IPS-20b (cell line): ENCODE results near the gene CCNYL1.
A peak's percentile ranks its signal among the peaks of the same experiment; 100 is the strongest.
"Not testable (repeated sequence)": the region's sequence is repeated elsewhere in the genome, so short reads cannot be mapped to it uniquely, and the experiment has no call there.

Experiments used
- H3K27ac ChIP-seq: one replicate; pipeline ENCODE4 v1.5.1; 2013; ENCODE audit warnings: low read length
- H3K27me3 ChIP-seq: 2 replicates; pipeline ENCODE4 v1.6.1; 2013; ENCODE audit warnings: mild to moderate bottlenecking, low read length, inconsistent platforms; ENCODE audit not compliant: insufficient read depth
- H3K36me3 ChIP-seq: 2 replicates; pipeline ENCODE4 v1.6.1; 2013; ENCODE audit warnings: low read depth, mild to moderate bottlenecking, inconsistent platforms, low read length, moderate library complexity; ENCODE audit not compliant: insufficient read depth
- H3K4me1 ChIP-seq: 2 replicates; pipeline ENCODE4 v1.6.1; 2013; ENCODE audit warnings: mild to moderate bottlenecking, control low read depth, inconsistent platforms, low read length, moderate library complexity; ENCODE audit not compliant: insufficient read depth
- H3K4me3 ChIP-seq: 2 replicates; pipeline ENCODE4 v1.5.1; 2013; ENCODE audit warnings: mild to moderate bottlenecking, low read length, inconsistent platforms
- H3K9ac ChIP-seq: 2 replicates; pipeline ENCODE4 v1.6.1; 2013; ENCODE audit warnings: low read depth, mild to moderate bottlenecking, inconsistent platforms, low read length, moderate library complexity
- H3K9me3 ChIP-seq: 2 replicates; pipeline ENCODE4 v1.6.1; 2013; ENCODE audit warnings: mild to moderate bottlenecking, low read depth, low read length, inconsistent platforms; ENCODE audit not compliant: insufficient read depth

Gene CCNYL1

GRCh38 chr2:207760453-207760852, 49.0 kb downstream of the CCNYL1 start:
- Histone ChIP-seq H3K27ac (no peak overlapping the region), H3K9me3 (no peaks in the 10 kb centered on the region), H3K4me1 (peaks cover 34% of the 10 kb centered on the region), H3K4me3 (no peak overlapping the region), H3K27me3 (no peaks in the 10 kb centered on the region; the same call in 1 of the 2 replicates), H3K36me3 (peaks cover 63% of the 10 kb centered on the region), H3K9ac (no peak overlapping the region)

- not testable (repeated sequence) for H3K9me3 ChIP-seq, H3K27me3 ChIP-seq, H3K4me3 ChIP-seq, H3K9ac ChIP-seq, H3K27ac ChIP-seq
- Histone ChIP-seq H3K4me1 (peaks cover 38% of the 10 kb centered on the region), H3K36me3 (peaks cover 66% of the 10 kb centered on the region)
Observed at GRCh38 chr2:207761426-207761825, 50.0 kb downstream of the CCNYL1 start.

- Histone ChIP-seq H3K9me3 (no peaks in the 10 kb centered on the region), H3K36me3 (peaks cover 71% of the 10 kb centered on the region), H3K4me3 (no peak overlapping the region), H3K27me3 (peaks cover 11% of the 10 kb centered on the region), H3K9ac (no peak overlapping the region), H3K27ac (no peak overlapping the region), H3K4me1 (peaks cover 38% of the 10 kb centered on the region)
Observed at GRCh38 chr2:207762146-207762545, 50.7 kb downstream of the CCNYL1 start.

- Histone ChIP-seq H3K4me3 (peak overlapping the region; percentile 68), H3K27ac (no peak overlapping the region), H3K9me3 (no peaks in the 10 kb centered on the region), H3K4me1 (peaks cover 38% of the 10 kb centered on the region), H3K9ac (peak overlapping the region; percentile 52; the same call in 1 of the 2 replicates), H3K27me3 (peaks cover 24% of the 10 kb centered on the region), H3K36me3 (peaks cover 81% of the 10 kb centered on the region)
Observed at GRCh38 chr2:207763303-207763917, 52.0 kb downstream of the CCNYL1 start.

- Histone ChIP-seq H3K4me3 (peak overlapping the region; percentile 68), H3K9ac (peak overlapping the region; percentile 52; the same call in 1 of the 2 replicates), H3K27ac (no peak overlapping the region), H3K4me1 (peaks cover 38% of the 10 kb centered on the region), H3K36me3 (peaks cover 77% of the 10 kb centered on the region), H3K27me3 (peaks cover 32% of the 10 kb centered on the region), H3K9me3 (no peaks in the 10 kb centered on the region)
Observed at GRCh38 chr2:207764096-207764630, 52.7 kb downstream of the CCNYL1 start.

- H3K9me3 ChIP-seq = no peaks in the 10 kb centered on the region
- peaks cover 67% of the 10 kb centered on the region for H3K36me3 ChIP-seq
- peaks cover 37% of the 10 kb centered on the region for H3K27me3 ChIP-seq
- H3K9ac ChIP-seq = peak overlapping the region; percentile 52; the same call in 1 of the 2 replicates
- no peak overlapping the region for H3K27ac ChIP-seq
- H3K4me3 ChIP-seq = peak overlapping the region; percentile 85
- H3K4me1 ChIP-seq = peaks cover 38% of the 10 kb centered on the region
Observed at GRCh38 chr2:207765547-207765946, 54.1 kb downstream of the CCNYL1 start.

GRCh38 chr2:207766041-207766551, 54.7 kb downstream of the CCNYL1 start:
- Histone ChIP-seq H3K27me3 (peaks cover 42% of the 10 kb centered on the region), H3K27ac (peak overlapping the region; percentile 0), H3K9ac (peak overlapping the region; percentile 59; the same call in 1 of the 2 replicates), H3K4me3 (peak overlapping the region; percentile 85), H3K4me1 (peaks cover 38% of the 10 kb centered on the region), H3K9me3 (no peaks in the 10 kb centered on the region), H3K36me3 (peaks cover 63% of the 10 kb centered on the region)

- Histone ChIP-seq H3K4me1 (peaks cover 43% of the 10 kb centered on the region), H3K27me3 (peaks cover 47% of the 10 kb centered on the region), H3K4me3 (peak overlapping the region; percentile 85), H3K27ac (no peak overlapping the region), H3K9ac (peak overlapping the region; percentile 59; the same call in 1 of the 2 replicates), H3K9me3 (no peaks in the 10 kb centered on the region), H3K36me3 (peaks cover 55% of the 10 kb centered on the region)
Observed at GRCh38 chr2:207766697-207767460, 55.4 kb downstream of the CCNYL1 start.

- H3K9me3 ChIP-seq = no peaks in the 10 kb centered on the region
- peaks cover 41% of the 10 kb centered on the region for H3K4me1 ChIP-seq
- H3K9ac ChIP-seq = peak overlapping the region; percentile 77; the same call in 1 of the 2 replicates
- H3K27me3 ChIP-seq = peaks cover 47% of the 10 kb centered on the region
- H3K36me3 ChIP-seq = peaks cover 48% of the 10 kb centered on the region
- no peak overlapping the region for H3K27ac ChIP-seq
- peak overlapping the region; percentile 85 for H3K4me3 ChIP-seq
Observed at GRCh38 chr2:207767461-207768167, 56.2 kb downstream of the CCNYL1 start.

GRCh38 chr2:207768168-207768865, 56.9 kb downstream of the CCNYL1 start:
- H3K4me3 ChIP-seq = peak overlapping the region; percentile 85
- peaks cover 47% of the 10 kb centered on the region for H3K27me3 ChIP-seq
- peaks cover 40% of the 10 kb centered on the region for H3K36me3 ChIP-seq
- H3K9ac ChIP-seq = peak overlapping the region; percentile 77; the same call in 1 of the 2 replicates
- H3K4me1 ChIP-seq = peaks cover 39% of the 10 kb centered on the region
- no peak overlapping the region for H3K27ac ChIP-seq
- no peaks in the 10 kb centered on the region for H3K9me3 ChIP-seq
